Measurements from ENCODE around the gene RNF144B.

- TF ChIP-seq OVOL2 (CRISPR knock-in tag; IDR thresholded peaks at IDR 0.05; ENCODE audit: borderline replicate concordance) (no peak), CTCF (IDR thresholded peaks at IDR 0.05) (no peak), ZNF416 (CRISPR knock-in tag; IDR thresholded peaks at IDR 0.05) (no peak), NR1H2 (CRISPR knock-in tag; IDR thresholded peaks at IDR 0.05) (no peak), TEAD1 (CRISPR knock-in tag; IDR thresholded peaks at IDR 0.05) (no peak)
Measured at GRCh38 chr6:18431581-18431980, 44.4 kb downstream of the RNF144B start.

Data from WTC11 (cell line).